HL-60 (cell line): ENCODE data around the gene IL12B.

Experiments used
- CTCF ChIP-seq: IDR thresholded peaks from one replicate; pipeline ENCODE4 v1.5.1; 2011; ENCODE audit warnings: low read length, control low read depth, inconsistent platforms; ENCODE audit not compliant: insufficient read depth
- GABPA ChIP-seq: IDR thresholded peaks from 2 replicates; pipeline ENCODE4 v1.6.1; 2012; ENCODE audit warnings: low read depth
- POLR2AphosphoS5 ChIP-seq: IDR thresholded peaks from 2 replicates; pipeline ENCODE4 v1.6.1; 2012; ENCODE audit warnings: low read depth
- REST ChIP-seq: IDR thresholded peaks from 2 replicates; pipeline ENCODE4 v1.6.1; 2012; ENCODE audit warnings: low read depth; ENCODE audit not compliant: insufficient replicate concordance
- SPI1 ChIP-seq: IDR thresholded peaks from 2 replicates; pipeline ENCODE4 v1.6.1; 2012; ENCODE audit warnings: low read depth, mild to moderate bottlenecking, borderline replicate concordance

GRCh38 chr5:159362220-159362619 is 31.9 kb upstream of the IL12B start:
- TF ChIP-seq REST (no peak), CTCF (no peak), POLR2AphosphoS5 (peak; percentile 95), GABPA (peak; percentile 15; the same call in 1 of the 2 replicates), SPI1 (peak; percentile 98)
